HG02852 (cell line): ENCODE results near the gene DNAH10.

Experiments used
- ATAC-seq: cut with Tn5 transposase; IDR thresholded peaks from one replicate; pipeline ENCODE4 v1.9.1; 2021; ENCODE audit warnings: mild to moderate bottlenecking, moderate library complexity; ENCODE audit not compliant: unreplicated experiment

DNAH10 gene

DNA sequence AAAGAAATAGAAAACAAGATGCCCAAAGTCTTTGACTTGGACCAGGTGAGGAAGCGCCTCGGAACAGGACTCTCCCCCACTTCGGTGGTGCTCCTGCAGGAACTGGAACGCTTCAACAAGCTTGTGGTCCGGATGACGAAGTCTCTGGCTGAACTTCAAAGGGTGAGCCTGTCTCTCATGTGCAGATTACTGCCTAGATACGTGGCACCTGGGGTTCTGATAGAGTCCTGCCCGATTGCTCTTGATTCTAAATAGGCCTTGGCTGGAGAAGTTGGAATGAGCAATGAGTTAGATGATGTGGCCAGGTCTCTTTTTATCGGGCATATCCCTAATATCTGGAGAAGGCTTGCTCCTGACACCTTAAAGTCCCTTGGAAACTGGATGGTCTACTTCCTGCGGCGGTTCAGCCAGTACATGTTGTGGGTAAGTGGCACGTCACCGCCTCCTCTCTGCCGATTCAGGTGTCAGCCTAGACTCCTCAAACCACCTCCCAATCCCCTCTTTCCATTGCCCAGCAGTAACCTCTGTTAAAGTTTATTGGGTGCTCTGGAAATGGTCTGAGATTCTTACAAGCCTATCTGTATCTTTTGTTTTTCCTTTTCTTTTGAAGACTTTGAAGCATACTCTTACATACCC is 169.7 kb downstream of the DNAH10 start:
- ATAC-seq, result no peak

DNA sequence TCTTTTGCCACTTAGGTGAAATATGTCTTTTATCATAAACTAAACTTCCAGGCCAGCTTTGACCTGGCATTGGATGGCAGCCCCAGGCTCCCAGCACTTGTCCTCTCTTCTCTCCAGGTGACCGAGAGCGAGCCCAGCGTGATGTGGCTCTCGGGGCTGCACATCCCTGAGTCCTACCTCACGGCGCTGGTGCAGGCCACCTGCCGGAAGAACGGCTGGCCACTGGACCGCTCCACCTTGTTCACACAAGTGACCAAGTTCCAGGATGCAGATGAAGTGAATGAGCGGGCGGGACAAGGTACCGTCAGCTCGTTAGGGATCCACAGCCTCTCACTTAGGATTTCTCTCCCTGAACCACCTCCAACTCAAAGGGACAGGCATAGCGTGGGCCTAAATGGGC is 171.1 kb downstream of the DNAH10 start:
- no peak for ATAC-seq

DNA sequence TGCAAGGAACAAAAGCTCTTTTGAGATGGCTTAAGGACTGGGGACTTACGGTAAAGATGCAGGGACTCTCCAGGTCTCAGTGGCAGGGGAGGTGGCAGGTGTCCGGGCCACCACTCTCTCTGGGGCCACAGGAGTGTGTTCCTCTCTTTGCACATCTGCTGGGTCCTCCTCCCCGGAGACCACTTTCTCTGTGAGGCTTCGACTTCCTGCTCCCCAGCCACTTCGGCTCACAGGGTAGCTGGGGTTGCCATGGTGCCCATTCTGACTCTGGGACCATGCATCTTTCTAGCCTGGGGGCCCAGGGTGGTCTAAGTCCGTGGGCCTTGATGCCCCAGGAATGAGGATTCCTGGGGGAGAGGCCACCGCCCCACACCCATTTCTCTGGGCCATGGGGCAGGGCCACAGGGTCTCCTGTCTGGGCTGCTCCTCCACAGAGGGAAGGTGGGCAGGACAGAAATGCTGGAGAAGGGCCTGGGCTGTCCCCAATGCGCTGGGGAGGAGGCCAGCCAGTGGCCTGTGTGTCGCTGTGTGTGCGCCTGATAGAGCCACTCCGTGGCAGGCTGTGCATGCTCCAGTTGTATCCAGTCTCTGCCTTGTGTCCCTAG is 172.0 kb downstream of the DNAH10 start:
- ATAC-seq, result no peak

DNA sequence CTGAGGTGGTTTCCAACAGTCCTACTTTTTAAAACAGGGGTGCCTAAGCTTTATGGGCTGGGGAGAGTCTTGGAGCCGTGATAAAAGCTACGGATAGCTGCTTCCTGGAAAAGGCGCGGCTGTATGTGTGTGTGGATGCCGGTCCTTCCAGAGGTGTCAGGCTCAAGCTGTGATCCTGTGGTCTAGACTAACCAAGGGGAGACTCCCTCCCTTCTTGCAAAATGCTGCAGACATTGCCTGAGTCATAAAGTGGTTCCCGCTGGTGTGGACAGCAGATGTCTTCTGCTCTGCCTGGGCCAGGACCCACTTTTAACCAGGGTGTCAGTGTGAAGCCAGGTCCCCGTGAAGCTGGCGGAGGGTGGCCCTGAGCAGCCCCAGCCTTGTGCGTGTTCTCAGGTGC is 172.7 kb downstream of the DNAH10 start:
- ATAC-seq, result no peak

DNA sequence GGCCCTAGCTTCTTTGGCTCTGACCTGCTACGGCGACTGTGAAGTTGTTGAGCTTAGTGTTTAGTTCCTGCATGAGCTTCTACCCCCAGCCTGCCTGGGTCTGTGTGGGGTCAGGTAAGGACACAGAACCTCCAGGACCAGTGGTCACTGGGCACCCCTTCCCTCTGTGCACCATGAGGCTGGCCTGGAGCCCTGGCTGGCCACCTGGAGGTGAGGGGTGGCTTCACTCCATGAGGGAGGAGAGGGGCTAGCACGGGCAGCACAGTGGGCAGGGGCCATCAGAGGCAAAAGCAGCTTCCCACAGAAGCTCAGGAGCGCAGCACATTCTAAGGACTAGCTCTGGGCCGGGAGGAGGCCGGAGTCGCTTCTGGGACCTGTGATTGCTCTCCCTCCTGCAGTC is 173.9 kb downstream of the DNAH10 start:
- no peak for ATAC-seq

DNA sequence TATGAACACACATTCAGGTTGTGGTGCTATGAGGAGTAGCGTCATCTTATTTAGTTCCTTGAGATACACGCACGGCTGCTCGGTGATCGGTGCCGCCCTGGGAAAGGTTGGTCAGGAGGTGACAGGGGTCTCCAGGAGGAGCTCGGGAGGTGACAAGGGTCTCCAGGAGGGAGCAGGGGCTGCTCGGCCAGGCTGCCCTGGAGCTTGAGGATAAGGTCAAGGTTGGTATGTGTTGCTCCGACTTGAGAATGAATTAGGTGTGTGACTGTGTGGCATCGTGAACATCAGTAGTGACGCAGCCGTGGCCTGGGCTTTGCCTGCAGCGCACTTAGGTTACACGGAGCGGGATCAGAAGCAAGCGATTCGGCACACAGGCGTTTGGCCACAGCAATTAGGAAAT is 174.4 kb downstream of the DNAH10 start:
- no peak for ATAC-seq

DNA sequence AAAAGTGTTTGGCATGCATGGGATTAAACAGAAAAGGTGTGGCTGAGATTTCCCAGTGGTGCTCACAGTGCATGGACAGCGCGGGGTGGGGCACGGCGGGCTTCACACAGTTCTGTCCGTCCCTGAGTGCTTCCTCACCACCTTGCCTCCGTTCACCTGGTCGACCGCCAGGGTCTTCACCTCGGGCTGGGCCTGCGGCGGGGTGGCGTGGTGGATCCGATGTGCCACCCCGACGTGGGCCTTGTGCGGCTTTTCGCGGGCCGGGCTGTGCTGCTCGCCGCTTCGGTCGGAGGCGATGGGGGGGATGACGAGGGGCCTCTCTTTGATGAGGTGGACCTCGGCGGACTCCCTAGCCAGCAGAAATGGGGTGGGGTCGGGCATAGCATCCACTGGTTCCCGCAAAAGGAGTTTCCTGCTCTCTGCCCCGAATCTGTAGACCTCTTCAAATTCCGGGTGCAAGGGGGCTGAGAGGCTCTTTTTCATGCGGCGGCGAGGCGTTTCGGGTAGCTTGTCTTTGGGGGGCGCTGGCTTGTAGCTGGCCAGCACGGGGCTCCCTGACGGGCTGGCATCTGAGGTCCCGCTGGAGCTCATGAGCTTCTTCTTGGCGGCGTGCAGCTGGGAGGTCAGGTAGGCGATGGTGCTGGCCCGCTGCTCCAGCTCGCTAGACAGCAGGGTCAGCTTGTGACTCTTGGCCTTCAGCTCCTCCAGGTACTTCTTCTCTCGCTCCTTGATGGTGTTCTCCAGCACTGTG is 175.0 kb downstream of the DNAH10 start:
- no peak for ATAC-seq

DNA sequence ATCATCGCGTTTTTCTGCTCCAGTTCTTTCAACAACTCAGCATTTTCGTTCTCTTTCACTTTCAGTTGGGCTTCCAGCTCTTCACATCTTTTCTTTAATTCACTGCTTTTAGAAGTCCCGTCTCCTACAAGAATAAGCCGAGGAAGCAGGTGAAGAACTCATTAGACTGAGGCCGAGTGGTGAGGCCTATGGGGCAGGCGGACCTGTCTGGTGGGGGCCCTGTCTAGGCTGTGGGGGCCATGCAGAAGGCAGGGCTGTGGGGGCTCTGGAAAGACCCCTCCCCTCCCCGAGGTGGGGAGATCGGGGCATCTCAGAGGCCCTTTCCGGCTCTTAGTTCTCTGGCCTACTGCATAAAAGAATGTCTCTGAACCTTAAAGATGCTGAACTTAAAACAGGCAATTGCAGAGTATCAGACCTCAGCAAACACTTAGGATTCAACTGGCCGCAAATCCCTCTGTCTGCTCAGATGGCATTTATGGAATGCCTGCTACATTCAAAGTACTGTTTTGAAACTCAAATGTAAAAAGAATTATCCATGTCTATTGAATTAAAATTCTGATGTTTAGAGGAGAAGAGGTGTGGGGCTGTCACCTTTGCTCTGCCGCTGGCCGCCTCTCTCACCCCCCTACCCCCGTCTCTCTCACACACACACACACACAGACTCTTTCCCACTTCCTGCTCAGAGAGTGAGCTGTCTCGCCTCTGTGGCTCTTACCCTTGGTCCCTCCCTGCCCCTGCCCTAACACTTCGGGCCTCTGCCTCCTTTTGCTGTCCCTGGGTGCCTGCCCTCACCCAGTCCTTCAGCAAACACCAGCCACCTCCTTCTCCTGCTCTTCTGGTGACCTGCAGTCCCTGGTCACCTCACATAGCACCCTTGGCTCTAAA is 175.8 kb downstream of the DNAH10 start:
- ATAC-seq, result no peak

DNA sequence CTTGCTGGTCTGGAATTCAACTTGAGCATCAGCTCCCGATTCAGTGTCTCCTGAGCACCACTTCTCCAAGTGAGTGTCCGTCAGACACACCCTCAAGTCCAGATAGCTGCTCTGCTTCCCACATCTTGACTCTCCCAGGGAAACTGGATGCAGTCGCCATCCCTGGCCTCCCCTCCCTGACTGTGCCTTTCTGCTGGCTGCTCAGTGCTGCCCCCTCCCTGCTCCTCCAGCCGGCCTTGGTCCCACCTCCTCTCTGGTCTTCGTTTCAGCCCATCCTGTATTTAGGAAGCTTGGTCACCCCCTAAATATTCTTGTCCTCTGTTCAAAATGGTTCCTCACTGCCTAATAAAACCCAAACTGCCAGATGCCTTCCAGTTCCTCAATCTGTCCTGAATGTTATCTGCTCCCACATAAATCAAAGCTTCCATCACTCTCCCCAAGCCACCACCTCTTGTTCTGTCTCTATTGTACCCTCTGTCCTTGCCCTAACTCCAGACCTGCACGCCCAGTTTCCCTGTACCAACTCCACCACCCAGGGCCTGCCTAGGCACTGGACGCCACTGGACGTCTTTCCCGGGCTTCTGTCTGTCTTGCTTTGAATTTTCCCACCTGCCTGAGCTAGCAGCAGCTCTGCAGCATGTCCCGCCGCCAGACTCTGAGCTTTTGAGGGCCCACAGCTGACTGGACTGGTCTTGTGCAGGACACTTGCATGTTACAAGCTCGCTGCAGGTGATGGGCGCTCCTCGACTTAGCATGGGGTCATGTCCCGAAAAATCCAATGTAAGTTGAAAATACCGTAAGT is 176.8 kb downstream of the DNAH10 start:
- no peak for ATAC-seq

DNA sequence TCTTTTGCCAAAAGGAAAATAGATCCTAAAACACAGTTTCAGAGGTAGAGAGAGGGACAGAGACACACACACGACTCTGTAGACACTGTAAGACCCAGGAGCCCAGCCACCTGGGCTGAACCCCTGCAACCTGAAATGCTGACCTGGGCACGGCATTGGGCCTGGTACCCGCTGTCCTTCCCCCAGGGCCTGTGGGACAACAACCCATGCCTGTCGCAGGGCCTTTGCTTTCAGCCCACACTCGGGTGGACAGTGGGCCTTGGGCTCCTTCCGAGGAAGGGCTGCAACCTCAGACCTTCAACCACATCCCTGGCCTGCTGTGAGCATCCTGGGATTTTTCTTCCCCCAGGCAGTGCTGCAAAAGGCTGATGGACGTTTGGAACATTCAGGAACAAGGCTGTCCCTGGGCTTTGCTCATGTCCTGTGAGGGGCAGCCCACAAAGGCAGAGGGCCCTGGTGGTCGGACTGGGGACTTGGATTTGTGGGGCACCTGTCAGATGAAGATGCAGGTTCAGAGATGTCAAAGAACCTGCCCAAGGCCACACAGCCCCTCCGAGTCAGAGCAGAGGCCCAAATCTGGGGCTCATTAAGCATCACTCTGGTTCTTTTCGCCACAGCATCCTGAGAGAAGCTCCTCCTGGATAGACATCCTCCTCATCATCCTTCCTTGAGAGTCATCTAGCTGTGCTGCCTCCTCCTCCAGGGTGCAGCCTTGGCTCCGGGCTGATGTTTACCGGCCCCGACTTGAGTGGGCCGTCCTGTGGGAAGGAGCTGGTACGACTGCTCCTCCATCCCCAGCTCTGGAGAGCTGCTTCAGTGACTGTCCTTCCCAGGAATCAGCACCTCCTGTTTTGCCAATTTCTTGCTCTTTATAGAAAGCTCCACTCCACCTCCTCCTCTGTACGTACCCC is 177.9 kb downstream of the DNAH10 start:
- no peak for ATAC-seq

DNA sequence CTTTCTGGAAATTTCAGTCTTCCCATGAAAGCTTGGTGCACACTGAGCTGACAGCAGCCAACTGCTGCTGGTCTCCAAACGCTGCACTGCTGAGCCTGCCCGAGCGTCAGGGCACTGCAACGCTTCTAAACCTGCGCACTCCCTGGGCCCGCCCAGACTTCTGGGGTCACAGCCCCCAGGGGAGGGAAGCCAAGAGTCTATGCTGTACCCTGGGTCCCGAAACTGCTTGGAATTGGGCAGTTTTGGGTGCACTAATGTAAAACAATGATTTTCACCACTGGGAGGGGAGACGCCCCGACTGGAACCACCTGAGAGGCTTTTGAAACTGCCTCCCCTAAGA is 178.5 kb downstream of the DNAH10 start:
- ATAC-seq, result no peak

DNA sequence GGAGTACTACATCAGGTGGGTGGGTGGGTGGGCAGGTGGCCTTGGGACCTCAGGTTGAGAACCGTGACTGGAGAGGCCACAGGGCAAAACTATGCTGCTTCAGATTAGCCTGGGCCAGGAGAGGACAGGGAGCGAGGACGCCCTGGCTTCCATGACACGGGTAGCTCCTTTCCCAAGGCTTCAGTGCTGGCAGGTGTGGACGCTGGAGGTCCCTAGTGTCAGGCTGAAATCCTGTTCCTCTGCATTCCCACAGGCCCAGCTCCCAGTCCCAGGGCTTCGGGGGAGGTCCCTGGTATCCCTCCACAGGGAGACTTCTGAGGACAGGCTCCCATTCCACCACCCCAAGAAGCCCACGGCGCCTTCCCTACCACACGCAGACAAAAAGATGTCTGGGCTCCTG is 178.9 kb downstream of the DNAH10 start:
- ATAC-seq, result no peak

DNA sequence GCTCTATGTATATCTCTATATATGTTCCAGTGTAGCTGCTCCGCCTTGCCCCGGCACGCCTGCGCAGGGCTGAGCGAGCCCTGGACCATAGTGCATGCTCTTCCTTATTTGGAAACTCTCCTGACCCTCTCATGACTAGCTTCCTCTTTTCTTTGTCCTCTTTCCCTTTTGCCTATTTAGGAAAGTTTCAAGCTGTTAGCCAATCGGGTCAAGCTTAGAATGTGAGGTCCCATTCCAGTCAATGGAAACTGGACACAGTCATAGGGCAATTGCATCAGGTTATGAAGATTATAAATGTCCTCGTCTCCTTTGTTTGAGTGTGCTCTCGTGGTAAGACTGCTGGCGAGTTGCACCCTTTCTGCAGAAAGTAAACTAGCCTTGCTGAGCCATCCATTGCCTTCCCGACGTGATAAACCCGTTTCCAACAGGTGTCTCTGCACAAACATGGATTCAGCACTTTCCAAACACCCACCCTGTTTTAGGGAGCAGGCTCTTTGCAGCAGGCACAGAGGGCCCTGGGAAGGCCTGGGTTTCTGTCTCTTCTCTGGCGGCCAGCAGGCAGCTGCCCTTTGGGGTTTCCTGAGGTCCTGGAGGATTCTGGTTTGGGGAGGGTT is 179.6 kb downstream of the DNAH10 start:
- no peak for ATAC-seq

DNA sequence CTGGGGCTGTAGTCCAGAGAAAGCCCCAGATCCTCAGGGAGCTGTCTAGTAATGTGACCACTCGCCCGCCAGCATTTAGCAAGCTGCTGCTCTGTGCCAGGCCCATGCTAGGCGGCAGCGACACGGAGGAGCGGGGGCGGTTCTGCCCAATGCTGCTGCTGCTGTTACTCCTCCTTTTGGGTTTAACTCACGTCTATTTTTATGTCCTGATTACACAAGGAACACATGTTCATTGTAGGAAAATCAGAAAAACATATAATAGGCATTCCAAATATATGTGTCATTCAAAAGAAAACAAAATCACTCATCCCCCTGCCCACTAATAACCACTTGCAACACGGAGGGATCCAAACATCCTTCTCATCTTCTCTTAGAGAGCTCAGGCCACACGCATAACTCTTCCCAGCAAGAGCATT is 180.1 kb downstream of the DNAH10 start:
- ATAC-seq, result no peak

DNA sequence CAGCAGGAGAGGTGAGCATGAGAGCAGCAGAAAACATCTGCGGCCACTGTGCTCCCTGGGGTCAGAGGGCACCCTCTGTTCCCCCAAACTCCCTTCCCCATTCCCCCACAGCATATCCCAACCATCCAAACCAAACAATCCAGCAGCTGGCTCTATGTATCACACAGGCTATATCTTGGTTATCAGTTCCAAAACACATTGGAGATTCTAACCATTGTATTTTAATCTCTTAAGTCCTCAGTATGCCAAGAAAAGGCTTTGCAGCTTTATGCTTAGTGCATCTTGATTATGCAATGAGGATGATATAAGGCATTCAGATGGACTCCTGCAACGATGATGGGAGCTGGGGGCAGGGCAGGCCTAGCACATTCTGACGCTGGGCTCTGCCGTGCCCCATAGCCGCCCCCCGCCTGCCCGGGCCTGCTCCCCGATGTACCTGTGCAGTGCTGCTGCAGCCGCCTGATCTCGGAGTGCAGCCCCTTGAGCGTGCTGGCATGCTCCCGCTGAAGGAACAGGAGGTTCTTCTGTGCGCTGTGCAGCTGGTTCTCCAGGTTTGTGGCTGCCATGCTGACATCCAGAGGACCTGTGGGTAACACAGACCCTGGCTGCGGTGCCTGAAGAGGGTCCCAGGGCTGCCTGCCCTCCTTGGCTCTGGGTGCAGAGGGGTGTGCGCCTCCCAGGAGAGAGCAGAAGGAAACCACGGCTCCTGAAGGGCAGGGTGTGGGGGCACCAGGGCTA is 181.0 kb downstream of the DNAH10 start:
- ATAC-seq, result no peak

DNA sequence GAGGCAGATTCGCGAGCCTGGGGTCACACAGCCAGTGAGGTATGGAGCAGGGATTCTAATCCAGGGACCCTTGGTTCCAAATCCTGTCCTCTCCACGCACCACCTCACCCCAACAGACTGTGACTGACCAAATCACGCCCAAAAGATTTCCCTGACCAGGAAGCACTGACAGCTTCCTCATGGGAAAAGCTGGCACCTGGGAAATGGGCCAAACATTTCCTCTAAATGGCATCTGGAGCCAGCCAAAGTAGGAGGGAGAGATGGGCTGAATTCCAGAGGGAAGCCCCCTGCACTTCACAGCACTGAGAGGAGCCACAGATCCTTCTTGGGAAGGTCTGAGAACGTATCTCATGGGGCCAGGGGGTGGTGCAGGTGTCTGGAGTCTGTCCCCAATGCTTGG is 181.7 kb downstream of the DNAH10 start:
- no peak for ATAC-seq

DNA sequence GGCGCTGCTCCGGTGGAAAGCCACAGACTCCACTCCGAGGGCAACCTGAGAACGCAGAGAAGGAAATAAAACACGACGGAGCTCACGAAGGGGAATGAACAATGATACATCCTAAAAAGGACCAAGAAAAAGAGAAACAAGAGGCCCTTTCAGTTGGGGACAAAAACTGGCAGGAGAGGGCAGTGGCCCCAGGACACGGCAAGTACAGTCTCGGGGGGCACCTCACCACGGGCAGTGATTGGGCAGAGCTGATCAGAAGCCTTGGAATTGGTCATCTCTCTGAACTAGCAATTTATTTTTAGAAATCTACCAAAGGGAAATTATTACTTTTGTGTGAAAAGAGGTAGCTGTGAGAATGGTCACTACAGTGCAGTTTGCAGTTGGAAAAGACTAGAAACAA is 182.6 kb downstream of the DNAH10 start:
- ATAC-seq, result no peak

DNA sequence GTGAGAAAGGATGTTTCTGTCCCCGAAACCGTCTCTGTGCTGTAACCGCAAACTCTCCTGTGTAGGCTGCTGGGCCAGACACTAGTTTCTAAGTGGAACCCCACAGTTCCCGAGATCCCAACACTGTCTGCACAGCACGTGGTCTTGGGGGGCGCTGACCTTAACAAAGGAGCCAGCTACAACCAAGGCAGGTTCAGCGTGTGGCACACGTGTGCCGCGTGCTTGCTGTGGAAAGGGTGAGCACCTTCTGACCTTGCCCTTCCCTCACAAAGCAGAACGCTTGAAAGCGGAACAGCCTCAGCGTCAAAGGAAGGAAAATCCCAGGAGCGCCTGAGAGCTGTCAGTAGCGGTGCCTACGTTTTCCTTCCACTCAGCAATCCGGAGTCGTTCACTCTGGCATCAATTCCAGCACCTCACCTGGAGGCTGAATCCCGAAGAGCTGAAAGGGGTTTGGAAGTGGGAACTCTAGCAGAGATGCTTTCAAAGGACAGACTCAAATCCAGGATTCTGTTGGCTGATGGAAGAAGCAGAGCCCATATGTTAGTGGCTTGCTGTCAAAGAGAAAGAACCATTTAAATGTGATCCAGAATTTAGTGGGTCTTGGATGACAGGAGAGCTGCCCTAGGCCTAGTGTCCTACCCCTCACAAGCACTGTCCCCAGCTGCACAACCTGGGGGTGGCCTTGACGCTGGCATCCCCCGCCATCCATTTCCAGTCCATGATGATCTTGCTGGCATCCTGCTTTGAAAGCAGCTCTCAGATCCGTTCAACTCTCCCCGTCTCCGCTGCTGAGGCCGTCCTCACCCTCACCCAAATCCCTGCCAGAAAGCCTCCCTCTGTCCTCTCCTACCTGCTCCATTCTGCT is 183.4 kb downstream of the DNAH10 start:
- no peak for ATAC-seq
